ENCODE data around the gene ARHGAP36.

The ARHGAP36 gene

DNA sequence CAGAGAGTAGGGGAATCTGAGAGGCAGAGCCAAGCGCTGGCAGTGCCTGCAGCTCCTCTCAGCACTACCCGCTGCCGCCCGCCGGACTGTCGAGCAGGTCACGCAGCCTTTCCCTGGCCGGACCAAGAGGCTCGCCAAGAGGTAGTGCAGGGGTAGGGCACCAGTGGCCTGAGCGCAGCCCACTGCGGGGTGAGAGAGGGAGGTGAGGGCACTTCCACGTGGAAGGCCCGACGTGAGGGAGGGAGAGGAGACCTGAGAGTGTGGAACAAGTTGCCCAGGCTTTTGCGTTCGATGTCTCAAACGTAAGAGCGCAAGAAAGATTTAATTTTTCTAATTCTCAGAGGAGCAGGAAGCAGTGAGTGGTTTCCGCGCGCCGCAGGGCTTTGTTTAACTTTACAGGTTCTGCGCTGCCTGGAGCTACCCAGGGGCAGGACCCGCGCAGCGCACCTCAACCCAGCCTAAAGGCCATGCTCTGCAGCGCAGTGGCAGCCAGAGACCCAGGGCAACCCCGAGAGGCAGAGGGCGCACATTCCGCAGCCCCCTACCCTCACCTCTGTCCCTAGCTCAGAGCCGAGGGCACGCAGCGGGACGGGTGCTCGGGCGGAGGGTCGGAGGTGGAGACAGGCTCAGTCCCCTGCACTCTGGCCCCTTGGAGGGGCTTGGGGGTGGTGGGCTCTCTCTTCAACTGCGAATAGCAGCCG, 14.9 kb downstream of the ARHGAP36 start:
- no peak for DNase-seq

DNA sequence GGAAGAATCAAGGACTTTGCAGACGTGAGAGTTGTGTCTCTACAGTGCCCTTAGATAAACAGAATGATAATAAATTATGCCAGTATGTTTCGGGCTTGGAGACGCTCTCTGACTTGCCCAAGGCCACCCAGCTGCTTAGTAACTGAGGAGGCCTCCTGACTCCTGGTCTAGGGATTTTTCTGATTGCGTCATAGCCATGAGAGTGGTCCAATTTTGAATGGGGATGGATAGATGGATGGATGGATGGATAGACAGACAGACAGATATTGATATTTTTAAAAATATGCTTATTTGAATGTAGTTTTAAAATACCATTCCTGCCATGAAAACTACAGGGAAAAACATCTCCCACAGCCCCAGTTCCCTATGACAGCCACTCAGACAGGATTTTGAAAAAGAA, 15.5 kb downstream of the ARHGAP36 start:
- DNase-seq = no peak

DNA sequence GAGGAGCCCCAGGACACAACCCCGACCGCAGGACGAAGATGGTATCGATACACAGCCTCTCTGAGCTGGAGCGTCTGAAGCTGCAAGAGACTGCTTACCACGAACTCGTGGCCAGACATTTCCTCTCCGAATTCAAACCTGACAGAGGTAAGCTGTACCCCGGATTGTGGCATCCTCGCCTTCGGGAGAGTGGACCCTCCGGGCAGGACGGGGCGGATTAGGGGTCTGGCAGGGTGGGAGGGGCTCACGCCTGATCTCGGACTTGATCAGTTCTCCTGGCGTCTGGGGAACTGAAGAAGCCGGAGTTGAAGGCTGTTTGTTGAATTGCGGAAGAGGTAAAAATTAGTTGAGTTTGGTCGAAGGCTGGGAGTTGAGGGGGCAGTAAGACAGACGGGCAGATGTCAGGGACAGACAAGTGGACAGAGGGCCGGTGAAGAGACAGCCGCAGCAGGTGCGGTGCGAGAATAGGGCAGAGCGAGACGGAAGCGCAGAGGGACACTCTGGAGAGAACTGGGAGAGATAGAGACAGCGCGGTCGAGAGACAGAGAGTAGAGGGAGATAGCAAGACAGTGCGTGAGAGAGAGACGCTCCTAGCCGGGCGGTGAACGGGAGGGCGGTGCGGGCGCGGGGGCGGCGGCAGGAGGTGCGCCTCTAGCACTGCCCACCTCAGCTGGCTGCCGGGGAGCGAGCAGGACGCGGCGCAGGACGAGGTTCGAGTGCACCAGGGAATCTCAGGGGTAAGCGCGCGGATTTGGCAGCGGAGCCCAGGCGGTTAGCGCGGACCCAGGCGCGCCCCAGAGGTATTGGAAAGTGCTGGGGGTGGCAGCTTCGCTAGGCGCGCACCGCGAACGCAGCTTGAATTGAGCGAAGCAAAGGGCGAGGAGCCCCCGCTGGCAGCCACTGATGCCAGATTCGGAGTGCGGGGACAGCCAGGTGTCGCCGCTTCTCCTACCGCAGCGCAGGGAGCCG, 23.9 kb downstream of the ARHGAP36 start:
- DNase-seq = no peak

DNA sequence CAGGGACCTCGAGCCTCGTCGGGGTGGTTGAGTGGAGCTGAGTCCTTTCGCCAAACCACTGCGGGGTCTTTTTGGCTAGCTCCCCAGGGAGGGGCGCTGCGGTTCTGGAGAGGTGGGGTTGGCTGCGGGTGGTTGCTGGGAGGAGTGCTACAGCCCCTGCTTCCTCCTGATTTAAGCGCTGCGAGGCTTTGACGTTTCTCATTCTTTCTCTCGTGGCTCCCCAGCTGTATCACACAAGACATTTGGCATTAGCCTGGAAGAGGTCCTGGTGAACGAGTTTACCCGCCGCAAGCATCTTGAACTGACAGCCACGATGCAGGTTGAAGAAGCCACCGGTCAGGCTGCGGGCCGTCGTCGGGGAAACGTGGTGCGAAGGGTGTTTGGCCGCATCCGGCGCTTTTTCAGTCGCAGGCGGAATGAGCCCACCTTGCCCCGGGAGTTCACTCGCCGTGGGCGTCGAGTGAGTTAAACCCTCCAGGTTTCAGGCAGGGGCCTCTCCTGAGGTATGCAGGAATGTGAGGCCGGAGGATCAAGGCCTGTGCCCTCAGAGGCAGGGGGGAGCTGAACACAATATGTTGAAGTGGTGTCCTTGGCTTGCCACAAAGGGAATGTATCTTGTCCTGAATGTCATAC, 25.5 kb downstream of the ARHGAP36 start:
- no peak for DNase-seq

DNA sequence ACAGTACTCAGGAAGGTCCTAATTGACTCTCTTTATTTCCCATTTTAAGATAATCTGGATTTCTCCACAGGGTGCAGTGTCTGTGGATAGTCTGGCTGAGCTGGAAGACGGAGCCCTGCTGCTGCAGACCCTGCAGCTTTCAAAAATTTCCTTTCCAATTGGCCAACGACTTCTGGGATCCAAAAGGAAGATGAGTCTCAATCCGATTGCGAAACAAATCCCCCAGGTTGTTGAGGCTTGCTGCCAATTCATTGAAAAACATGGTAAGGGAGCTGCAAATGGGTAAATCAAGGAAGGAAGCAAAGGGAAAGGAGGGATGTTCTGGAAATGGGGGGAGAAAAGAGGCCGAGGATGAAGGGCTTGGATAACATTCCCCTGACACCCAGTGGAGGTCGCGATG, 26.0 kb downstream of the ARHGAP36 start:
- DNase-seq = no peak

DNA sequence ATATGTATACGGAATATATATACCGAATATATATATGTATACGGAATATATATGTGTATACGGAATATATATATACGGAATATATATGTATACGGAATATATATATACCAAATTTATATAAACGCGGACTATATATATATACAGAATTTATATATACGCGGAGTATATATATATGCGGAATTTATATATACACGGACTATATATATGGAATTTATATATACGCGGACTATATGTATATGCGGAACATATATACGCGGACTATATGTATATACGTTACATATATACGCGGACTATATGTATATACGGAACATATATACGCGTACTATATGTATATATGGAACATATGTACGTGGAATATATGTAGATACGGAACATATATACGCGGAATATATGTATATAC, 78.6 kb downstream of the ARHGAP36 start:
- no peak for DNase-seq

DNA sequence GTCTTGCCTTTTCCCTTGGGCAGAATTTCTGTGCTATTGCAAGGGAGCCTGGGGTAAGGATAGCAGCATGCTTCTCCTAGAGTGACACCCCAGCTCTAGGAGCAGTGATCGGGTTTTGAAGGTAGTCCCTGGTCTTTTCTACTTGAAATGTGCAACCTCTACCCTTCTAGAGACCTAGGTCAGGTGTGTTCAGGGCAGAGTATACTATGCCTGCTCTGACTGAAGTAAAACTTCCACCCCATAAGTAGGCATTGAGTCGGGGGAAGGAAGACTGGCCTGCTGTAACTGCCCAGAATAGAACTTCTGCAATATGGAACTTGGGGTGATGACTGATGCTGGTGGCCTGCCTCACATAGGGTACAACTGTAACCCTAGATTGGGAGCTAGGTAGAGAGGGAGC, 80.9 kb downstream of the ARHGAP36 start:
- DNase-seq = no peak
